ENCODE measurements around the gene KLHL25. TPM values are rescaled to one million over a fixed set of nuclear protein-coding genes. Genes with fewer than 3 reads are reported as not detected.

The KLHL25 gene
- total RNA-seq, 1 experiment from 2014 or later, result 5.3 TPM

GRCh38 chr15:85717212-85717611 lies 77.5 kb downstream of the KLHL25 start:
- DNase-seq (ENCODE audit: low read depth), result no peak

- DNase-seq (ENCODE audit: low read depth), result no peak
Measured at GRCh38 chr15:85716261-85716660, 78.5 kb downstream of the KLHL25 start.

- no peak for DNase-seq (ENCODE audit: low read depth)
Measured at GRCh38 chr15:85711580-85712192, 83.0 kb downstream of the KLHL25 start.

GRCh38 chr15:85710340-85710842 lies 84.3 kb downstream of the KLHL25 start:
- no peak for DNase-seq (ENCODE audit: low read depth)

Data from M059J (cell line).